Glomerular visceral epithelial cell (primary cell): ENCODE results near the gene MEIS2.
A peak's percentile ranks its signal among the peaks of the same experiment; 100 is the strongest.

Source experiments
- DNase-seq: peaks from one replicate; pipeline ENCODE4 v3.0.0-alpha.2; 2016; ENCODE audit errors: extremely low spot score

The MEIS2 gene

GRCh38 chr15:37077623-37078351, 22.6 kb downstream of the MEIS2 start:
- DNase-seq, result no peak

- DNase-seq, result no peak
These were observed 23.8 kb downstream of the MEIS2 start for GRCh38 chr15:37076543-37076942.

- no peak for DNase-seq
These were observed 24.6 kb downstream of the MEIS2 start for GRCh38 chr15:37075777-37076176.

GRCh38 chr15:37072181-37072580, 28.2 kb downstream of the MEIS2 start:
- no peak for DNase-seq

- no peak for DNase-seq
These were observed 29.2 kb downstream of the MEIS2 start for GRCh38 chr15:37071134-37071533.

GRCh38 chr15:37070686-37071085, 29.7 kb downstream of the MEIS2 start:
- no peak for DNase-seq

GRCh38 chr15:37061996-37062395, 38.4 kb downstream of the MEIS2 start:
- DNase-seq, result no peak

GRCh38 chr15:37059086-37059485, 41.3 kb downstream of the MEIS2 start:
- peak; percentile 31 for DNase-seq

- DNase-seq, result no peak
These were observed 41.9 kb downstream of the MEIS2 start for GRCh38 chr15:37058316-37058985.

- DNase-seq, result no peak
These were observed 42.5 kb downstream of the MEIS2 start for GRCh38 chr15:37057831-37058230.

- DNase-seq, result no peak
These were observed 43.1 kb downstream of the MEIS2 start for GRCh38 chr15:37057256-37057655.

GRCh38 chr15:37056177-37057121, 43.9 kb downstream of the MEIS2 start:
- no peak for DNase-seq

- DNase-seq, result no peak
These were observed 44.9 kb downstream of the MEIS2 start for GRCh38 chr15:37055481-37055880.

- no peak for DNase-seq
These were observed 46.0 kb downstream of the MEIS2 start for GRCh38 chr15:37054336-37054735.

- no peak for DNase-seq
These were observed 47.2 kb downstream of the MEIS2 start for GRCh38 chr15:37053166-37053565.

GRCh38 chr15:37050345-37050744, 50.0 kb downstream of the MEIS2 start:
- no peak for DNase-seq

- DNase-seq, result no peak
These were observed 53.3 kb downstream of the MEIS2 start for GRCh38 chr15:37046876-37047614.

- DNase-seq, result no peak
These were observed 54.2 kb downstream of the MEIS2 start for GRCh38 chr15:37045859-37046740.

- DNase-seq, result no peak
These were observed 55.3 kb downstream of the MEIS2 start for GRCh38 chr15:37044915-37045648.

- no peak for DNase-seq
These were observed 58.5 kb downstream of the MEIS2 start for GRCh38 chr15:37041836-37042235.
